Measurements from ENCODE around the gene TPK1. TPM values are rescaled to one million over a fixed set of nuclear protein-coding genes. Genes with fewer than 3 reads are reported as not detected.

The TPK1 gene
- total and polyA plus RNA-seq, 2 of the 4 experiments (the other 2 are of a cell fraction): 0.38 to 1.8 TPM

DNA sequence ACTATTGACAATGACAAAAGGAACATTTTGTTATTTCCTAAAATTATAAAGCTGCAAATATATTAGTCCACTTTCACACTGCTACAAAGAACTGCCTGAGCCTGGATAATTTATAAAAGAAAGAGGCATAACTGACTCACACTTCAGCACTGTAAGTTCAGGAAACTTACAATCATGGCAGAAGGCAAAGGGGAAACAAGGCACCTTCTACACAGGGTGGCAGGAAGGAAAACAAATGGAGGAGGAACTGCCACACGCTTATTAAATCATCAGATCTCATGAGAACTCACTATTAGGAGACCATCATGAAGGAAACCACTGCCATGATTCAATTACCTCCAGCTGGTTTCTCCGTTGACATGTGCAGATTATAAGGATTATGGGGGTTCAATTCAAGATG, 203.1 kb downstream of the TPK1 start:
- no peak overlapping the region for H3K4ac ChIP-seq (ENCODE audit: low read depth, low read length)
- H3K79me1 ChIP-seq (ENCODE audit: low read depth in 1 of 2, low read length in 2 of 2): no peaks in the 10 kb centered on the region
- no peak overlapping the region for H3K56ac ChIP-seq (ENCODE audit: extremely low read depth, insufficient read depth, low read length)
- intact Hi-C loops (cut with micrococcal nuclease) (no loop called here), dilution Hi-C loops (cut with HindIII; ENCODE audit: low sequenced_read_pairs, unreplicated experiment) (no loop called here), in situ Hi-C loops (cut with MboI; ENCODE audit: low sequenced_read_pairs) (no loop called here)
- no peak overlapping the region for H3K18ac ChIP-seq (ENCODE audit: low read depth, low read length)
- H3K23ac ChIP-seq (ENCODE audit: low read depth, low read length): no peak overlapping the region
- DNase-seq (no peak), ATAC-seq (ENCODE audit: low read depth) (no peak)
- no peak overlapping the region for H2BK5ac ChIP-seq (ENCODE audit: low read depth, low read length, poor library complexity, severe bottlenecking)
- H2BK120ac ChIP-seq (ENCODE audit: low read depth, low read length): no peak overlapping the region
- no peak overlapping the region for H3K14ac ChIP-seq (replicated peaks; ENCODE audit: low read depth, low read length)
- H4K20me1 ChIP-seq (ENCODE audit: insufficient read depth, low read length): no peaks in the 10 kb centered on the region
- no peaks in the 10 kb centered on the region for H3K9me1 ChIP-seq (ENCODE audit: insufficient read depth, low read length)
- no TSS peak for BruUV-seq (replicated peaks)
- H3K9ac ChIP-seq (ENCODE audit: low read depth, low read length): no peak overlapping the region
- H2AFZ ChIP-seq (replicated peaks; ENCODE audit: low read length, poor library complexity): no peak overlapping the region
- H2AK9ac ChIP-seq (replicated peaks; ENCODE audit: low read depth, low read length, poor library complexity): no peak overlapping the region
- ChIA-PET CTCF (no interaction called here), POLR2A (ENCODE audit: unreplicated experiment) (no interaction called here)
- H3K4me2 ChIP-seq (ENCODE audit: low read depth, low read length): no peak overlapping the region
- no peak overlapping the region for H2BK15ac ChIP-seq (ENCODE audit: low read depth, low read length)
- H4K5ac ChIP-seq (ENCODE audit: low read depth, low read length): no peak overlapping the region
- H3K27me3 ChIP-seq (ENCODE audit: control insufficient read depth, insufficient read depth, low read length): no peaks in the 10 kb centered on the region
- no peak overlapping the region for H2BK20ac ChIP-seq (ENCODE audit: low read depth, low read length)
- H3K4me3 ChIP-seq (ENCODE audit: insufficient read depth, low read depth, low read length): no peak overlapping the region
- no peak overlapping the region for H4K8ac ChIP-seq (ENCODE audit: low read depth in 2 of 2, low read length in 2 of 2)
- no peaks in the 10 kb centered on the region for H3K36me3 ChIP-seq (ENCODE audit: control insufficient read depth, insufficient read depth, low read length)
- TF ChIP-seq, protein P1, sequence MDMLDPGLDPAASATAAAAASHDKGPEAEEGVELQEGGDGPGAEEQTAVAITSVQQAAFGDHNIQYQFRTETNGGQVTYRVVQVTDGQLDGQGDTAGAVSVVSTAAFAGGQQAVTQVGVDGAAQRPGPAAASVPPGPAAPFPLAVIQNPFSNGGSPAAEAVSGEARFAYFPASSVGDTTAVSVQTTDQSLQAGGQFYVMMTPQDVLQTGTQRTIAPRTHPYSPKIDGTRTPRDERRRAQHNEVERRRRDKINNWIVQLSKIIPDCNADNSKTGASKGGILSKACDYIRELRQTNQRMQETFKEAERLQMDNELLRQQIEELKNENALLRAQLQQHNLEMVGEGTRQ (IDR thresholded peaks at IDR 0.05; ENCODE audit: low read depth, low read length): no peak
- TF ChIP-seq MXI1 (IDR thresholded peaks at IDR 0.05; ENCODE audit: borderline replicate concordance, low read depth, low read length): no peak
- peaks cover 2% of the 10 kb centered on the region for H3K9me3 ChIP-seq (ENCODE audit: control insufficient read depth, insufficient read depth, low read length)
- H4K91ac ChIP-seq (ENCODE audit: insufficient read depth, low read depth, low read length): no peak overlapping the region
- H3K4me1 ChIP-seq (ENCODE audit: control insufficient read depth, insufficient read depth, low read length): no peaks in the 10 kb centered on the region
- H2AK5ac ChIP-seq (ENCODE audit: low read depth, low read length): no peak overlapping the region
- H3K27ac ChIP-seq (ENCODE audit: insufficient read depth, low read length): no peak overlapping the region
- no CpG with 5 or more reads among the region's 2 CpGs for WGBS, 2 experiments (ENCODE audit: extremely low coverage in 2 of 2, insufficient read length in 1 of 2)
